Measurements from ENCODE around the gene NBAS. TPM values are rescaled to one million over a fixed set of nuclear protein-coding genes. Genes with fewer than 3 reads are reported as not detected.

Gene NBAS
- total and polyA plus RNA-seq, 2 donors (not counting 1 experiment from before 2014, with no cell fraction given) = 27.0 to 124 TPM

GRCh38 chr2:15427987-15428386, 133.1 kb downstream of the NBAS start:
- H3K9me3 ChIP-seq (ENCODE audit: control insufficient read depth, insufficient read depth, low read depth, low read length) = no peaks in the 10 kb centered on the region
- H3K36me3 ChIP-seq (ENCODE audit: control insufficient read depth, insufficient read depth, low read length) = no peaks in the 10 kb centered on the region
- H2AFZ ChIP-seq (ENCODE audit: low read length) = no peak overlapping the region
- H3K4me2 ChIP-seq (ENCODE audit: extremely low read depth, insufficient read depth, low read length) = no peak overlapping the region
- TF ChIP-seq EZH2 (IDR thresholded peaks at IDR 0.05; ENCODE audit: low read length, missing control alignments) (no peak), CTCF (conservative IDR thresholded peaks at IDR 0.05 in 1 of 2, IDR thresholded peaks at IDR 0.05 in 1 of 2; ENCODE audit: low read depth in 1 of 2, low read length in 2 of 2) (no peak)
- DNase-seq (ENCODE audit: low read depth in 2 of 2) = no peak
- no peak overlapping the region for H3K27ac ChIP-seq (ENCODE audit: insufficient read depth, low read length)
- no peak overlapping the region for H3K4me3 ChIP-seq (replicated peaks in 1 of 4; ENCODE audit: control extremely low read depth in 1 of 4, insufficient read depth in 1 of 4, low read depth in 3 of 4, low read length in 4 of 4)
- no peaks in the 10 kb centered on the region for H4K20me1 ChIP-seq (ENCODE audit: control insufficient read depth, extremely low read depth, insufficient read depth, low read length)
- no peak overlapping the region for H3K9ac ChIP-seq (ENCODE audit: insufficient read depth, low read length)
- H3K4me1 ChIP-seq (ENCODE audit: control insufficient read depth, extremely low read depth, insufficient read depth, low read length) = no peaks in the 10 kb centered on the region
- H3K27me3 ChIP-seq (ENCODE audit: control insufficient read depth, insufficient read depth, low read length) = no peaks in the 10 kb centered on the region
- H3K79me2 ChIP-seq (ENCODE audit: control insufficient read depth, insufficient read depth, low read length) = no peaks in the 10 kb centered on the region

GRCh38 chr2:15426606-15427005, 134.5 kb downstream of the NBAS start:
- no peak overlapping the region for H3K9ac ChIP-seq (ENCODE audit: insufficient read depth, low read length)
- TF ChIP-seq CTCF (conservative IDR thresholded peaks at IDR 0.05 in 1 of 2, IDR thresholded peaks at IDR 0.05 in 1 of 2; ENCODE audit: low read depth in 1 of 2, low read length in 2 of 2) = no peak
- TF ChIP-seq EZH2 (IDR thresholded peaks at IDR 0.05; ENCODE audit: low read length, missing control alignments) = no peak

GRCh38 chr2:15425712-15426111, 135.4 kb downstream of the NBAS start:
- H3K4me2 ChIP-seq (ENCODE audit: extremely low read depth, insufficient read depth, low read length) = no peak overlapping the region
- no peaks in the 10 kb centered on the region for H3K9me3 ChIP-seq (ENCODE audit: control insufficient read depth, insufficient read depth, low read depth, low read length)
- H4K20me1 ChIP-seq (ENCODE audit: control insufficient read depth, extremely low read depth, insufficient read depth, low read length) = no peaks in the 10 kb centered on the region
- no peak overlapping the region for H3K9ac ChIP-seq (ENCODE audit: insufficient read depth, low read length)
- no peak for TF ChIP-seq CTCF (conservative IDR thresholded peaks at IDR 0.05 in 1 of 2, IDR thresholded peaks at IDR 0.05 in 1 of 2; ENCODE audit: low read depth in 1 of 2, low read length in 2 of 2)
- no peak for TF ChIP-seq EZH2 (IDR thresholded peaks at IDR 0.05; ENCODE audit: low read length, missing control alignments)
- H3K27ac ChIP-seq (ENCODE audit: insufficient read depth, low read length) = no peak overlapping the region
- DNase-seq (ENCODE audit: low read depth in 2 of 2) = no peak
- H3K4me1 ChIP-seq (ENCODE audit: control insufficient read depth, extremely low read depth, insufficient read depth, low read length) = no peaks in the 10 kb centered on the region
- H2AFZ ChIP-seq (ENCODE audit: low read length) = no peak overlapping the region
- H3K79me2 ChIP-seq (ENCODE audit: control insufficient read depth, insufficient read depth, low read length) = no peaks in the 10 kb centered on the region
- no peak overlapping the region for H3K4me3 ChIP-seq (replicated peaks in 1 of 4; ENCODE audit: control extremely low read depth in 1 of 4, insufficient read depth in 1 of 4, low read depth in 3 of 4, low read length in 4 of 4)
- H3K27me3 ChIP-seq (ENCODE audit: control insufficient read depth, insufficient read depth, low read length) = no peaks in the 10 kb centered on the region
- H3K36me3 ChIP-seq (ENCODE audit: control insufficient read depth, insufficient read depth, low read length) = no peaks in the 10 kb centered on the region

More at GRCh38 chr2:15426606-15427005, 134.5 kb downstream of the NBAS start:
- no peaks in the 10 kb centered on the region for H3K79me2 ChIP-seq (ENCODE audit: control insufficient read depth, insufficient read depth, low read length)
- no peaks in the 10 kb centered on the region for H4K20me1 ChIP-seq (ENCODE audit: control insufficient read depth, extremely low read depth, insufficient read depth, low read length)
- no peaks in the 10 kb centered on the region for H3K27me3 ChIP-seq (ENCODE audit: control insufficient read depth, insufficient read depth, low read length)
- H3K36me3 ChIP-seq (ENCODE audit: control insufficient read depth, insufficient read depth, low read length) = no peaks in the 10 kb centered on the region
- no peaks in the 10 kb centered on the region for H3K4me1 ChIP-seq (ENCODE audit: control insufficient read depth, extremely low read depth, insufficient read depth, low read length)
- no peak overlapping the region for H3K4me2 ChIP-seq (ENCODE audit: extremely low read depth, insufficient read depth, low read length)
- no peak overlapping the region for H3K4me3 ChIP-seq (replicated peaks in 1 of 4; ENCODE audit: control extremely low read depth in 1 of 4, insufficient read depth in 1 of 4, low read depth in 3 of 4, low read length in 4 of 4)
- H2AFZ ChIP-seq (ENCODE audit: low read length) = no peak overlapping the region
- no peaks in the 10 kb centered on the region for H3K9me3 ChIP-seq (ENCODE audit: control insufficient read depth, insufficient read depth, low read depth, low read length)
- DNase-seq (ENCODE audit: low read depth in 2 of 2) = no peak
- H3K27ac ChIP-seq (ENCODE audit: insufficient read depth, low read length) = no peak overlapping the region
